GM13976 (cell line): ENCODE data around the gene CARD9.

ENCODE experiments used
- DNase-seq: peaks from one replicate; pipeline ENCODE4 v3.0.0; 2012; ENCODE audit warnings: low spot score
- CTCF ChIP-seq: IDR thresholded peaks from 2 replicates; pipeline ENCODE4 v1.5.1; 2012; ENCODE audit warnings: borderline replicate concordance, mild to moderate bottlenecking; ENCODE audit not compliant: insufficient read depth; ENCODE audit errors: extremely low read depth, missing control alignments, control extremely low read depth
- in situ Hi-C: fragments of 300-500 bp; cut with MboI; formaldehyde crosslinking; loops from one replicate; pipeline ENCODE4 v1.12.0; 2022; ENCODE audit warnings: low sequenced_read_pairs, mixed read lengths, inconsistent platforms; ENCODE audit not compliant: unreplicated experiment

CARD9 gene

GRCh38 chr9:136316896-136317676 is 56.4 kb downstream of the CARD9 start:
- in situ Hi-C loops = no loop called here
- TF ChIP-seq CTCF = no peak
- no peak for DNase-seq

GRCh38 chr9:136316271-136316751 is 57.2 kb downstream of the CARD9 start:
- TF ChIP-seq CTCF = no peak
- in situ Hi-C loops = no loop called here
- DNase-seq = no peak

DNA sequence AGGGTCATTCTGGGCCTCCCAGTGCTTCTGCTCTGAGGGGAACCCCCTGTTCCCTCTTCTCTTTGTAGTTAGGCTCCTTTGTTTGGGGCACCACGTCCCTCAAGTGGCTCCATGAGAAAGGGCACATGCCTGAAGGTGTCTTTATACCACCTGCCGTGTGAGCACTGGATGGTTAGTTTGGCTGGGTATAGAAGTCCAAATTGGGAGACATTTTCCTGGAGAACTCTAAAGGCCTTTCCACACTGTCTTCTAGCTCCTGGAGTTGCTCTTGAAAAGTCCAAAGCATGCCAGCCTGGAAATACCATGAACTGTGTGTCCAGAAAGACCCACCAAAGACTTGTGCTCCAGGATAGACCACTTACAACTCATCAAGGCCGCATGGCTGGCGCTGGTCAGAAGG is 58.5 kb downstream of the CARD9 start:
- no peak for DNase-seq
- no peak for TF ChIP-seq CTCF
- in situ Hi-C loops = no loop called here

GRCh38 chr9:136314056-136314416 is 59.4 kb downstream of the CARD9 start:
- no peak for DNase-seq
- in situ Hi-C loops = no loop called here
- no peak for TF ChIP-seq CTCF
